HG03039 (cell line): ENCODE data around the gene CAMKMT.
"Not testable (repeated sequence)": the region's sequence is repeated elsewhere in the genome, so short reads cannot be mapped to it uniquely, and the experiment has no call there.

Experiments used
- ATAC-seq: cut with Tn5 transposase; IDR thresholded peaks from one replicate; pipeline ENCODE4 v1.9.1; 2021; ENCODE audit warnings: mild to moderate bottlenecking, moderate library complexity; ENCODE audit not compliant: unreplicated experiment

Gene CAMKMT

DNA sequence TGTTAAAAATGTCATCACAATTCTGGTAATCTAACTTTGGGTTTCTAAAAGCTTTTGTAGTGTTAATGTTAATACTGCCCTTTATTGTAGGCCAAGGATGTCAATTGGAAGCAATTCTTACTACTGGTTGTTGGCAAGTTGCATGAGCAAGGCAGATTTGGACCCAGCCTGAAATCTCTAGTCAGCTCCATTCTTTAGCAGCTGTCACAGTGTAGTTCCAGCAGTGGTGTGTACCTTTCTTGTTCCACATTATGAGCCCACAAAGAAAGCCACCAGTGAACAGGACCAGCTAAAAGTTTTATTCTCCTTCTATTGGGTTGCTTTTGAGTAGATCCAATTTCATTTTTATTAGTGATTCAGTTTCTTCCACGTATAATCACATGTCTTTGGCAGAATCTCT is 133.8 kb downstream of the CAMKMT start:
- ATAC-seq, result no peak

DNA sequence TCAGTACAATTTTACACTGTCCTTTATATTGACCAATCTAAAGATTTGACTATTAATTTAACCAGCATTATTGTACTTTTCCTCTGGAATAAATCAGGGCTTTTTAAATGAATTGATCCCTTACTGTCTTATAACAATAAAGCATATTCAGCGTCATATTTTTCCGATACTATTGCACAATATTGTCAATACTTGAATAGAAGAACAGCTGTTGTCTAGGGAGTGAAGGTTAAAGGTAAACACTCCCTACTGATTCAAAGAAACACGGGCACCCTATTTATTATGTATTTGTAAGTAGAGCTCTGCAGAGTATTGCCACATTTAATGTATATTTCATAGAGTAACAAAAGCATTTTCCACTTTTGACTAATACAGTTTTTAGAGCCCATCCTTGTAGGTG is 134.4 kb downstream of the CAMKMT start:
- ATAC-seq, result no peak

DNA sequence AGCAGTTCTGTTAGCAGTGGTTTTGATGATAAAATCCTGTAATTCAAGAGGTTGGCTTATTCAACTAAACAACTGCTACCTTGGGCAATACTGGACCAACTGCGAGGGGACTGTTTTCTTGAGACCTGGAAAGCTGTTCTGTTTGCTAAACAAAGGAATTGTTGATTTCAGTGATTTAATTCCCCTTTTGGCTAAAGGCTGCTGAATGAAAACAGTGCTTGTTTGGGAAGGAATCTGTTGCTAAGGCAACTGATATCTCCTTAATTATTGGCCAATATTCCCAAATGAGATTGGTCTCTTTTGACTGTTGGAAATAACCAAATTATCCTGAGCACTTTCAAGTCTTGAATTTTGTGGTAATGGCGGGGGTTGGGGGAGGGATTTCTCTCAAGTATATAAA is 136.8 kb downstream of the CAMKMT start:
- no peak for ATAC-seq

DNA sequence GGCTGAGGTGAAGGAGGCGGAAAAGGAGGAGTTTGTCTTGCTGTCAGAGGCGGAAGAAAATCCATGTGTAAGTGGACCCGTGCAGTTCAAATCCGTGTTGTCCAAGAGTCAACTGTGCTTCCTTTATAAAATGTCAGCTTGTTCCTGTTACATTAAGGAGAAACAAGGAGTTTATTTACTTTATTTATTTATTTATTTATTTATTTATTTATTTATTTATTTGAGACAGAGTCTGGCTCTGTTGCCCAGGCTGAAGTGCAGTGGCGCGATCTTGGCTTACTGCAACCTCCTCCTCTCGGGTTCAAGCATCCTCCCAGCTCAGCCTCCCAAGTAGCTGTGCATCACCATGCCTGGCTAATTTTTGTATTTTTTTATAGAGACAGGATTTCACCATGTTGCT is 143.9 kb downstream of the CAMKMT start:
- ATAC-seq, result not testable (repeated sequence)

DNA sequence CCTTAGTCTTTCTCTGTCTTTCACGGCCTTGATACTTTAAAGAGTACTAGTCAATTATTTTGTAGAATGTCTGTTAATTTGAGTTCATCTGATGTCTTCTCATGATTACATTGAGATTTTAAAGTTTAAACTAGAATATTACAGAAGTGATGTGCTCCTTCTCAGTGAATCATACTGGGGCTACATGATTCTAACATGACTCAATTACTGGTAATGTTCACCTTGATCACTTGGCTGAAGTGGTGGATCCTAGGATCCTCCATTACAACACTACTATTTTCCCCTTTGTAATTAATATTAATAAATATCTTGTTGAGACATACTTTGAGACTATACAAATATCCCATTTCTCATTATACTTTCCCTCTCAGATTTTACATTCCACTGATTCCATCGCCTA is 148.5 kb downstream of the CAMKMT start:
- no peak for ATAC-seq

DNA sequence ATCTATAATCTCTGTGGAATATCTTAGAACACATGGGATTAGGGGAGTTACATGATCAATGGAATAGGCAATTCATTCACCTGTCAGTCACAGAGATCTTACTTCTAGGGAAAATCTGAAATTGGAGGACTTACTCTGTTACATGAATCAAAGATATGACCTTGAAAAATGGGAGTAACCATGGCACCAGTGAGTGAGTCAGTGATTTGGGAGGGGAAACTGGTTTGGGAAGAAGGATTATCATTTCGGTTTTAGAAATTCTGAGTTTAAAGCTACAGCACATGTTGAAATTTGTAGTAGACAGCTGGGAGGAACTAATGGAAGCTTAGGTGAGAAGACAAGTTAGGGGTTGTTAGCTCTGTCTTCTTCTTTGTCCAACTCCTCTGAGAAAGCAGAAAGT is 153.7 kb downstream of the CAMKMT start:
- no peak for ATAC-seq

DNA sequence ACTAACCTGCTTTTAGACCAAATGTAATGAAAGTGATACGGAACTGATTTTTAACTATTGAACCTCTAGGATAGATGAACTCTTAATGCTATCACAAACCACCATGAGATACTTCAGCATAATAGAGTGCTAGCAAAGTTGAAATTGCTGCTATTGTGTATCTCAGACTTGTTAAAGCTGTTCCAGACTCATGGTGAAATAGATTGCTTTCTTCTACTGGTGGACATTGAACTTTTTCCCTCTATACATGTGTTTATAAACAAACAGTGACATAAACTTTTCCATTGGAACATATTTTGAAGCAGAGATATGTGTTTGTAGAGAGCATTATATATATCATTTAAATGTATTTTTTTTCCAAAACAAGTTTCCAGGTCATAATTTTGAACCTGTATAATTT is 157.3 kb downstream of the CAMKMT start:
- ATAC-seq, result no peak

DNA sequence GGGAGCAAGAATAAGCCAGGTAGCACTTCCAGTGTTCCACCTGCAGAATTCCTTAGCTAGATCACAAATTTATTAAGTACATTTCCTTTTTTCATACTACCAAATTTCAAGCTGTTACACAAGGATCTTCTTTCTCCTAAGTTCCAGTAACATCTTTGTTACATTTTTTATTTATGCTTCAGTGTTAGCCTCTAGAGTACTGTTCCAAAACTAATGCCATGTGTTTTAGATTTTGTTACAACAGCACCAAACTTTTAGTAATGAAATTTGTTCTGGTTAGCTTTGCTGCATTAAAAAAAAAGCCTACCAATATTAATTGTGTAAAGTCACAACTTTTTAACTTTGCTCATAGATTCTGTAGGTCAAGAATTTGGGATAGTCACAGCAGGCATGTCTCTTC is 161.1 kb downstream of the CAMKMT start:
- ATAC-seq, result no peak

DNA sequence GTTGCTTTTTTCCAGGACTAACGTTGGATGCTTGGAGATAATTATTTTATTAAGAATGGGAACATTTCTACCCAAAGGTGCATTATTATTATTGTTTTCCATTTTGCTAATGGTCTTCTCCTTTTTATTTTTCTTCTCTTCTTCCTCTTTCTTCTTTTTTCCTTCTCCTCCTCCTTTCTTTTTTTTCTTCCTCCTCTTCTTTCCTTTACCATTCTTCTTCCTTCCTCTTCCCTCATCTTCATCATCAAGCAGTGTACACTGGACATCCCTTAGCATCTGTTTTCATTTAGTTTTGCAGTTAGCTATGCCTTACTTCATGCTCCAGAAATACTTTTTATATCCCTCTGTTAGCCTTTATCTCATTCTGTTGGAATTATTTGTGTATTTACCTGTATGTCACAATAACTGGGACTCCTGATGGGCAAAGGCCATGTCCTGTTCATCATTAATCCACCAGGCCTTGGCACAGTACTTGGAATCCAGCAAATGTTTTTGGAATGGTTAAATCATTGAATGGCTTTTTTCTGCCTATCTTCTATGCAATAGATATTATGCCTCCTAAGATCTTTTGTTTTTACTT is 162.7 kb downstream of the CAMKMT start:
- no peak for ATAC-seq

DNA sequence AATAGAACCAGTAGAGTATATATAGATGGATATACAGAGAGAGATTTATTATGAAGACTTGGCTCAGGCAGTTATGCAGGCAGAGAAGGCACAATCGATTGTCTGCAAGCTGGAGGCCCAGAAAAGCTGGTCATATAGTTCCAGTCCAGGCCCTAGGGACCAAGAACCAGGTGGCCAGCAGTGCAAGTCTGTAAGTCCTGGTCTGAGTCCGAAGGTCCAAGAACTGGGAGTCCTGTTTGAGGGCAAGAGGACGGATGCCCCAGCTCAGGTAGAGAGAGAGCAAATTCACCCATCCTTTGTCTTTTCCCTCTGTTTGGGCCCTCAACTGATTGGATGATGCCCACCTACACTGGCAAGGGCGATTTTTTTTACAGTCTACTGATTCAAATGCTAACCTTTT is 164.6 kb downstream of the CAMKMT start:
- ATAC-seq, result no peak

DNA sequence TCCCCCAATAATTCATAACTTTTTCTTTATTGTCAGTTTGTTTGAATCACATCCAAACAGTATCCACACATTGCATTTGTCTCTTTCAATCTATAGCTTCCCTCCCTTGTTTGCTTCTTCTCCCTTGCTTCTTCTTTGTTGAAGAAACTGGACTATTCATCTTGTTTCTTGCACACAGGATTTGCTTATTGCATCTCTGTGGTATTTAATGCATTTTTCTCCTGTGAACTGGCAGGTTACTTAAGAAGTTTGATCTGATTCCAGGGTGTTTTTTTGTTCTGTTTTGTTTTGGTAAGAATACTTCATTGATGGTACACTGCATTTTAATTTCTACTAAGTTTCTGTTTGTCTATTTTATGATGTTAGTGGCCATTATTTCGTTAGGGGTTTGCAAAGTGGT is 166.8 kb downstream of the CAMKMT start:
- ATAC-seq, result no peak

DNA sequence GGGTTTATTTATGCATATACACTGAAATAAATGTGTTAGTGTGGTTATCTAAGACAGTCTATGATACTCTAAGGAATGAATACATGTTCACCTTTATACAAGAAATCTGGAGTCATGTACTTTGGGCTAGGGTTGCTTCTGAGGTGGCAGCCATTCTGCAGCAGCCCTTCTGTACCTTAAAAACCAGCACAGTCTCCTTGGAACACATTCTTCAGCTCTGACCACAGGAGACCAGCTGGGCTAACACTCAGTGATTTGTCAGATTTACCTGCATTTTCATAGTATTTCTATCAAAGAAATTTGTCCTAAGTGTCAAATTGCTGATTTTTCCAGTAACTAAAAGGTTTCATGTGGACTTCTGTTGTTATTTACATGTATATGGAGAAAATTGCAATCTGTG is 167.7 kb downstream of the CAMKMT start:
- no peak for ATAC-seq

DNA sequence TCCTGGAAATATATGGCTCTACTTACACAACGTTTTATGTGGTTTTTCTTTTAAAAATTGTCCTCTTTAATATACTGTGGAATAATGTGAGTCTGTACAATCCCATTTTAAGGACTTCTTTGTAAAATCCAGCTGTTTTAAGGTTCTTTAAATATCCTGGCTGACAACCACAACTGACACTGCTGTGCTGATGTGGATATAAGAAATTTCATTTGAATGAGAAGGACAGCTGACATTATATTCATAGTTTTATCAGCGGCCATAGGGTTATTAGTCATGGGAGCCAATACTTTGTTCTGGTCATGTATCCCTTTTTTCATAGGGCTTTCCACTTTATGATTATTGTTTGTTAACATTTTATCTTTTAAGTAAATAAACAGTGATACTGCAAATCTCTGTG is 169.5 kb downstream of the CAMKMT start:
- ATAC-seq, result no peak

DNA sequence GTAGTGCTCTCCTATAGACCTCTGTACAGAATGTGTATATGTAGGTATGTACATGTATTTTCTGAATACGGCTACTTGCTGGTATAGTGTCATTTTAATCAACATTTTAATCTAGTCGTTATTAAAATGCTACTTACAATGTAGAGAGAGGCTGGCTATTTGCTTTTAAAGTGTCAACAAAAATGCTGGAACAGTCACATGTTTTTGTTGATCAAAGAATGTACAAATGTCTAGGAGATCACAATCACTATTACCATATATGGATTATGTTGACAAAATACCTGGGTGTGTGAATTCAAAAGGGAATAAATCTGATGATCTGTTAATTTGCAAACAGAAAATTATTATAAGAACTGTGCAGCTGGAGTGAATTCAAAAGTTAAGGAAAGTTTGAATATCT is 170.3 kb downstream of the CAMKMT start:
- ATAC-seq, result no peak

DNA sequence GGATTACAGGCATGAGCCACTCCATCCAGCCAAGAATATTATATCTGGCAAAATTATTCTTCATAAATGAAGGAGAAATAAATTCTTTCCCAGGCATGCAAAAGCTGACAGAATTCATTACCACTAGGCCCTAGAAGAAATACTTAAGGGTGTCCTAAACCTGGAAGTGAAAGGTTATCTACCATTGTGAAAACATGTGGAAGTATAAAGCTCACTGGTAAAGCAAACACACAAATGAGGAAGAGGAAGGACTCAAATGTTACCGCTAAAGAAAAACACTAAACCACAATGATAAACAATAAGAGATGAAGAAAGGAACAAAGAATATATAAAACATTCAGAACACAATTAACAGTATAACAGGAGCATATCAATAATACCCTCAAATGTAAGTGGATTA is 171.8 kb downstream of the CAMKMT start:
- no peak for ATAC-seq

DNA sequence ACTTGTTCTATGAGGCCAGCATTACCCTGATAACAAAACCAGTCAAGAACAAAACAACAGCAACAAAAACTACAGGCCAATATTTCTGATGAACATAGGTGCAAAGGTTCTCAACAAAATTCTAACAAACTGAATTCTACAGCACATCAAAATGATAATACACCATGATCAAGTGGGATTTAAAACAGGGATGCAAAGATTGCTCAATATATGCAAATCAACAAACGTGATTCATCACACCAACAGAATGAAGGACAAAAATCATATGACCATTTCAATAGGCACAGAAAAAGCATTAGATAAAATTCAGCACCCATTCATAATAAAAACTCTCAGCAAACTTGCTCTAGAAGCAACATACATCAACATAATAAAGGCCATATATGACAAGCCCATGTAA is 173.6 kb downstream of the CAMKMT start:
- no peak for ATAC-seq

DNA sequence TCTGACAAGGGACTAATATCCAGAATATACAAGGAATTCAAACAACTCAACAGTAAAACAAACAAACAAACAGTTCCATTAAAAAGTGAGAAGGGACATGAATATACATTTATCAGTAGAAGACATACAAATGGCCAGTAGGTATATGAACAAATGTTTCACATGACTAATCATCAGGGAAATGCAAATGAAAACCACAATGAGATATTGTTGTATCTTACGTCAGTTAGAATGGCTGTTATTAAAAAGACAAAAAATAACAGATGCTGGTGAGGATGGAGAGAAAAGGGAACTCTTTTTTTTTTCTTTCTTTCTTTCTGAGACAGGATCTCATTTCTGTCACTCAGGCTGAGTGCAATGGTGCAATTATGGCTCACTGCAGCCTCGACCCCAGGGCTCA is 175.5 kb downstream of the CAMKMT start:
- ATAC-seq, result no peak

DNA sequence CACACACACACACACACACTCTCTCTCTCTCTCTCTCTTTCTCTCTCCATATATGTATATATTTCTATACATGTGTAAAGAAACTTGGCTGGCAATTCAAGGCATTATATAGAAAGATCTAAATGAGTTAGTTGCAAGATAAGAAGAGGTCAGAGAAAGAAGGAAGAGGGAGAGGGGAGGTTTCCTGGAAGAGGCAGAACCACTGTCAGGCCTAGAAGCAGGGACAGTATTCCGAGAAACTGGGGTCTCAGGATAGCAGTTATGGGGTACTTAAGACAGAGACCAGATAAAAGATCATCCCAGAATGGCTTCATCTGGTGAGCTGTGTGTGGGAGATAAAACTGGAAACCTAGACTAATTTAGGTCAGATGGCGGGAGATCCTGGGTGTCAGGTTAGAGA is 180.8 kb downstream of the CAMKMT start:
- no peak for ATAC-seq

DNA sequence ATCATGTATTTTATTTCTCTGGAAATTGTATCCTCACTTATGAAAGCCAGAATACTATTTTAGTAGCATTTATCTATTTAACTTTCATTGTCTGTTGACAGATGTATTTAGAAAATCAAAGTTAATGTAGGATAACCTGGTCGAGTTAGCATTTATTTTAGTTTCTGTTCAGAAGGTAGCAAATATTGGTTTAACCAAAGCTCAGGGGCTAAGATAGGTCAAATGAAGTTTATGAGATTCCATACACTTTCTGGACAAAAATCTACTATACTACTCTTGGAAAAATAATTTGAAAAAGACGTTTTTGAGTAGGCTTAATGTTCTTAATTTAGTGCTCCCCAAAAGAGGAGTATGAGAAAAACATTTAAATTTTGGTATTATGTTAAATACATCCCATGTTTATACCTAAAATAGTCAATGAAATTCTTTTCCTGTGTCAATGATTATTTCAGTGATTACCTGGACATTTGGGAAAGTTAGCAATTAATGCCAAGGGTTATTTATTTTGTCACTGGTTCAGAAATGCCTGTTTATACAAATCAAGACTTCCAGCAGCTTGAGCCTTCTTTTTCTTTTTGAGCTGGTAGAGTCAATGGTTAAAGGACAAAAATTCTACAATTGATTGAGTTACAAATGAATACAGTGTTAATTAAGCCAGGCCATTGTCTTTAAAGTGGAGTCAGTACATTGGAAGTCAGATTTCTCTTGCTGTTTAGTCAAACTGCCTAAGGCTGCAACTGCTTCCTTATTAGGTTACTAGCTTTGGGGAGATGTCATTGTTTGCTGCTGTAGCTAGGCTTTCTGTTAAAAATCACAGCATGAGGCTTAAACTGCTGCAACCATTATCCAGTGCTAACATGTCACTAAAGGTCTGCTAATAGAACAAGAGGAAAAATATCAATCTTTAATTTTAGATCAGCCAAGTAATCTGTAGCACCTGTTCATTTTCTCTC is 182.3 kb downstream of the CAMKMT start:
- ATAC-seq, result no peak

DNA sequence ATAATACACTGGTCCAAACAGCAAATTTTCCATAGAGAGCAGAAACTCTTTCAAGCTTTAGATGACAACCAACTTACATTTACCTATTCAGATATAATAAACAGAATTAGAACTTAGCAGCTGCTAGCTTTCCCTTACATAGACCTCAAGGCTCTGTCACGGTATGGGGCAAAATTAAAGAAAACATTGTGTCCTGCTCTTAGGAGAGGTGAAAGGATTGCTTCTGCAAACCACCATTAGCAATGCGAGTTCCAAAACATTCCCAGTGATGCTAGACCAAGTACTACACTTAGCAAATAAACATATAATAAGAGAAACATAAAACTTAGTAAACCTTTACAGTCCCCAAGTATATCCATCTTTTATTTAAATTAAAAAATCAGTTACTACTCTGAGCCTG is 183.3 kb downstream of the CAMKMT start:
- no peak for ATAC-seq

DNA sequence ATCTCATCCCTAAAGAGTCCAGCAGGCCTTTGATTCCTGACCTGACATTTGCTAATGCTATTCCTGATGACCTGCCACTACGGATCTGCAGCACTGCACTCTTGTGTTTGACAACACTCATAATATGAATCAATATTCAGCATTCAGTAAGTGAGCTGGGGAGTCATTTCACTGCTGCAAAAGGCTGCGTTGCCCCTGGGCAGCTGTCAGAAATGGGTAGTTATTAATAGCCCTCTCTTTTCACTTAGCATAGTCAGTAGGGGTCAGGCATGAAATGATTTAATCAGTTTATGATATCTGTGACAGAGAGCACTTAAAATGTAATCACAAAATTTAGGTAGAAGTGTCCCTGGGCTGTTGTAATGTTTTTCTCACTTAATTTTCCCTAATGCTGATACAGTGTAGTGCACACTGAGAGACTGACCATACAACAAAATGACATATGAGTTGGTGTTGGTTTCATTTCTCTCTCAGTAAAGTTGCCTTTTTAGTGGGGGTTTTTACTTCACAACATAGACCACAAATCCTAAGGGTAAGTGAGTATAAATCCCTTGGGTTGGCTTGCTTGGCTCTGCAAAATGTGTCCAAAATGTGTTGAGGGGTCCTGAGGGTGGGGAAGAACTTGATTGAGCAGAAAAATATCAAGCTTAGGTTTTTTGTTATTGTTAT is 184.8 kb downstream of the CAMKMT start:
- no peak for ATAC-seq

DNA sequence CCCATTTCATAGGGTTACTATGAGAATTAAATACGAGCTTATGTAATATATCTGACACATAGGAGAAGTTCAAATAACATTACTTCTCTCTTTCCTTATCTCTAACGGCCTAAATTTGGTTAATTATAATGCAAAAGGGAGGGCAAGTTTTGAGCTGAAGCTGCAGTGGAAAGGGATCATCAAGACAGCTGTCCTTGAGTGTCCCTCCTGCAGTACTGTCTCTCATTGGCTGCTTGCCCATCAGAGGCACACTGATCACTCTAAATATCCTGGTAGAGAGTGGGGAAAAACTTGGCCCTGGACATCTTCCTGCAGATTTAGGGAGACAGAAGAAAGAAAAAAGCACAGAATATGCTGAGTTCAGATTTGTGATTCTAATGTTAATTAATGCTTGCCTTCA is 186.0 kb downstream of the CAMKMT start:
- ATAC-seq, result no peak
